PC-3 (cell line): ENCODE data around the gene DNAJA1. TPM values are rescaled to one million over a fixed set of nuclear protein-coding genes. Genes with fewer than 3 reads are reported as not detected.

Experiments used
- ATAC-seq: fragments of 200-7000 bp; cut with Tn5 transposase; 2 replicates; pipeline ENCODE4 v1.9.1; 2020; ENCODE audit warnings: mild to moderate bottlenecking, moderate library complexity
- BruUV-seq: library from RNA; stranded (reverse); fragments of 400-500 nt; replicated peaks from 2 replicates; lab custom pipeline; 2021; lab: Mats Ljungman, UMichigan
- CTCF ChIA-PET: fragments of 300-600 bp; sonication (Branson Sonifier 250); formaldehyde crosslinking; loops from one replicate; lab custom pipeline; 2022; ENCODE audit warnings: antibody characterized with exemption; lab: Charles Lee
- POLR2A ChIA-PET: fragments of 300-600 bp; sonication (Branson Sonifier 250); formaldehyde crosslinking; loops from one replicate; lab custom pipeline; 2022; ENCODE audit warnings: antibody characterized with exemption; ENCODE audit not compliant: unreplicated experiment; lab: Charles Lee
- DNase-seq: peaks from one replicate; pipeline ENCODE4 v3.0.0-alpha.2; 2015
- H2AFZ ChIP-seq: fragments of 300-600 bp; sonication (generic); 2 replicates; pipeline ENCODE4 v1.6.0; 2016; ENCODE audit warnings: antibody characterized with exemption, low read length
- H3F3A ChIP-seq: fragments of 300-600 bp; sonication (generic); one replicate; pipeline ENCODE4 v1.6.0; 2017; ENCODE audit warnings: antibody characterized with exemption, low read length, control low read depth, mild to moderate bottlenecking; ENCODE audit not compliant: unreplicated experiment
- H3K27ac ChIP-seq: fragments of 300-600 bp; sonication (generic); 2 replicates; pipeline ENCODE4 v1.5.1; 2016; ENCODE audit warnings: mild to moderate bottlenecking, low read length
- H3K27me3 ChIP-seq: fragments of 300-600 bp; sonication (generic); 2 replicates; pipeline ENCODE4 v1.6.1; 2016; ENCODE audit warnings: low read length, mixed read lengths
- H3K36me3 ChIP-seq: fragments of 300-600 bp; sonication (generic); 2 replicates; pipeline ENCODE4 v1.6.1; 2016; ENCODE audit warnings: low read depth, mixed run types, low read length, mixed read lengths
- H3K4me1 ChIP-seq: fragments of 300-600 bp; sonication (generic); 2 replicates; pipeline ENCODE4 v1.5.1; 2016; ENCODE audit warnings: low read length; ENCODE audit not compliant: insufficient read depth
- H3K4me2 ChIP-seq: fragments of 300-600 bp; sonication (generic); 2 replicates; pipeline ENCODE4 v1.6.0; 2016; ENCODE audit warnings: low read length
- H3K4me3 ChIP-seq: fragments of 300-600 bp; sonication (generic); 2 replicates; pipeline ENCODE4 v1.5.1; 2016; ENCODE audit warnings: mild to moderate bottlenecking, low read length, mixed read lengths
- H3K79me2 ChIP-seq: fragments of 300-600 bp; sonication (generic); 2 replicates; pipeline ENCODE4 v1.6.1; 2017; ENCODE audit warnings: low read length, mixed read lengths
- H3K9ac ChIP-seq: fragments of 300-600 bp; sonication (generic); 2 replicates; pipeline ENCODE4 v1.6.0; 2016; ENCODE audit warnings: mild to moderate bottlenecking, low read length
- H3K9me2 ChIP-seq: fragments of 300-600 bp; sonication (generic); replicated peaks from 2 replicates; pipeline ENCODE4 v1.6.1; 2016; ENCODE audit warnings: mixed run types, low read length, mixed read lengths
- H3K9me3 ChIP-seq: fragments of 300-600 bp; sonication (generic); 2 replicates; pipeline ENCODE4 v1.6.1; 2016; ENCODE audit warnings: low read length, mixed read lengths
- H4K20me1 ChIP-seq: fragments of 300-600 bp; sonication (generic); 2 replicates; pipeline ENCODE4 v1.6.1; 2016; ENCODE audit warnings: low read length, mixed read lengths
- EZH2 ChIP-seq: fragments of 300-600 bp; sonication (generic); IDR thresholded peaks from one replicate; pipeline ENCODE4 v1.6.1; 2017; ENCODE audit warnings: antibody characterized with exemption, mild to moderate bottlenecking, low read length; ENCODE audit not compliant: unreplicated experiment
- EZH2phosphoT487 ChIP-seq: fragments of 300-600 bp; sonication (generic); IDR thresholded peaks from 2 replicates; pipeline ENCODE4 v1.6.1; 2018; ENCODE audit warnings: mild to moderate bottlenecking, antibody characterized with exemption, low read length, borderline replicate concordance
- intact Hi-C: fragments of 100-400 bp; cut with micrococcal nuclease; formaldehyde crosslinking; loops from 2 replicates; pipeline ENCODE4 v1.9.0; 2023
- total RNA-seq: library from RNA; depleted of rRNA; stranded (reverse); fragments of >200 nt; gene quantifications from 2 replicates; pipeline ENCODE4 v1.2.3, GENCODE V29; 2014
- TF ChIP-seq, protein P1 (sequence below): fragments of 300-600 bp; sonication (generic); conservative IDR thresholded peaks from 2 replicates; pipeline ENCODE4 v1.5.1; 2017; ENCODE audit warnings: antibody characterized with exemption, low read depth, mild to moderate bottlenecking, low read length

DNAJA1 gene
- total RNA-seq, 1 experiment from 2014 or later, result 109 TPM

DNA sequence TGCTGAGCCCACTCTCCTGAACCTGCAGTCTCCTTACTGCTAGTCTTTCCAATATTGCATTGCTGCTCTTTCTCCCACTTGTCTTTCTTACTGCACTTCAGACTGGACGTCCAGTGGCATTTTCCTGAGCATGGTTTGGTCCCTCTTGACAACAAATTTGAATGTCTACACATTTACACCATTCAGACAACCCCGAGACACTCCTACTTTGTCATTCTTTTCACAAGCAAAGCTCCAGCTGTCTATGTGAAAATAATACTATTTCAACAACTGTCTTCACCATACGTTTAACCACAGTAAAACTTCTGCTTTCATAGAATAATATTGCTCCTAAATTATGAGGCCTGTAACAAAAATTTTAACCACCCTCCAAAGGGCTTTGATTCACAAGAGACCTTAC, 13.2 kb upstream of the DNAJA1 start:
- Histone ChIP-seq H3K4me3 (no peak overlapping the region), H3K4me2 (no peak overlapping the region), H3K9me2 (no peaks in the 10 kb centered on the region), H4K20me1 (no peaks in the 10 kb centered on the region), H3K4me1 (no peaks in the 10 kb centered on the region), H3K9ac (no peak overlapping the region), H2AFZ (no peak overlapping the region), H3F3A (no peaks in the 10 kb centered on the region), H3K27ac (no peak overlapping the region), H3K79me2 (no peaks in the 10 kb centered on the region), H3K27me3 (no peaks in the 10 kb centered on the region), H3K36me3 (no peaks in the 10 kb centered on the region), H3K9me3 (no peaks in the 10 kb centered on the region)
- ATAC-seq, result no peak
- ChIA-PET POLR2A (no interaction called here), CTCF (no interaction called here)
- DNase-seq, result no peak
- BruUV-seq, result no TSS peak
- intact Hi-C loops, result no loop called here
- TF ChIP-seq EZH2phosphoT487 (no peak), EZH2 (no peak)
- TF ChIP-seq, protein P1, sequence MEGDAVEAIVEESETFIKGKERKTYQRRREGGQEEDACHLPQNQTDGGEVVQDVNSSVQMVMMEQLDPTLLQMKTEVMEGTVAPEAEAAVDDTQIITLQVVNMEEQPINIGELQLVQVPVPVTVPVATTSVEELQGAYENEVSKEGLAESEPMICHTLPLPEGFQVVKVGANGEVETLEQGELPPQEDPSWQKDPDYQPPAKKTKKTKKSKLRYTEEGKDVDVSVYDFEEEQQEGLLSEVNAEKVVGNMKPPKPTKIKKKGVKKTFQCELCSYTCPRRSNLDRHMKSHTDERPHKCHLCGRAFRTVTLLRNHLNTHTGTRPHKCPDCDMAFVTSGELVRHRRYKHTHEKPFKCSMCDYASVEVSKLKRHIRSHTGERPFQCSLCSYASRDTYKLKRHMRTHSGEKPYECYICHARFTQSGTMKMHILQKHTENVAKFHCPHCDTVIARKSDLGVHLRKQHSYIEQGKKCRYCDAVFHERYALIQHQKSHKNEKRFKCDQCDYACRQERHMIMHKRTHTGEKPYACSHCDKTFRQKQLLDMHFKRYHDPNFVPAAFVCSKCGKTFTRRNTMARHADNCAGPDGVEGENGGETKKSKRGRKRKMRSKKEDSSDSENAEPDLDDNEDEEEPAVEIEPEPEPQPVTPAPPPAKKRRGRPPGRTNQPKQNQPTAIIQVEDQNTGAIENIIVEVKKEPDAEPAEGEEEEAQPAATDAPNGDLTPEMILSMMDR, result no peak

GRCh38 chr9:33012328-33013069, 12.6 kb upstream of the DNAJA1 start:
- BruUV-seq, result no TSS peak
- no peaks in the 10 kb centered on the region for H3K36me3 ChIP-seq
- H3K79me2 ChIP-seq, result no peaks in the 10 kb centered on the region
- TF ChIP-seq EZH2 (no peak), EZH2phosphoT487 (no peak)
- H4K20me1 ChIP-seq, result no peaks in the 10 kb centered on the region
- H2AFZ ChIP-seq, result no peak overlapping the region
- no peak overlapping the region for H3K27ac ChIP-seq
- DNase-seq (no peak), ATAC-seq (no peak)
- no peaks in the 10 kb centered on the region for H3F3A ChIP-seq
- no peak overlapping the region for H3K9ac ChIP-seq
- CTCF ChIA-PET, result no interaction called here
- no peak overlapping the region for H3K4me3 ChIP-seq
- H3K9me3 ChIP-seq, result no peaks in the 10 kb centered on the region
- H3K9me2 ChIP-seq, result no peaks in the 10 kb centered on the region
- H3K4me2 ChIP-seq, result no peak overlapping the region
- no peaks in the 10 kb centered on the region for H3K27me3 ChIP-seq
- intact Hi-C loops, result no loop called here
- POLR2A ChIA-PET, result interaction anchor here (0.6 kb wide), 1 partner anchor 12 kb away, joined by 3 read pairs; the partner anchor contains the start of gene DNAJA1
- H3K4me1 ChIP-seq, result no peaks in the 10 kb centered on the region

DNA sequence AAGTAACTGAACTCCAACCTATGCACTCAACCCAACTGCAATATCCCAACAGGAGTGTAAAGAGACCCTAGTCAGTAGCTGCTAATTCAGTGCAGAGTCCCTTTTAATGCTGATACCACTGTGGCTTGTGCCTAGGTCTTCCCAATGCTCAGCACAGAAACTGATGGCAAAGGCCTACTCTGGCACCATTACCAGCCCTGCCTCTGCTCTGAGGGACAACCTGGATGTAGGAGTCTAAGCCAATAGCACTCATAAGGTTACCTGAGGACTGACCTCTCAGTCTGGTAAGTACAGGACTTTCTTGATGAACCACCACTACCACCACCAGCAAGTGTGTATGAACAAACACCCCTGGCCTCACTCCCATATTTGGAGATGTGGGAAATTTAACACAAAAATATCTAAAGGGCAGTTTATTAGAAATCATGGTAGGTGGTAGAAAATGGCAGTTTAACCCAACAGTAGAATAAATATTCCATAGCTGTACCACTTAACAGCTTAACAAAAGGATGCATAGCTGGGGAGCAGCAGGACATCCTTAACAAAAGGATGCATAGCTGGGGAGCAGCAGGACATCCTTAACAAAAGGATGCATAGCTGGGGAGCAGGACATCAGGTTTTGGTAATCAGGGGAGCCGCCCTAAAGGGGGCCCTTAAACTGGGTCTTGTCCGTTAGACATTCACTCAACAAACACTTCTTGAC, 11.0 kb upstream of the DNAJA1 start:
- H3K36me3 ChIP-seq, result no peaks in the 10 kb centered on the region
- no peak overlapping the region for H3K4me2 ChIP-seq
- ATAC-seq, result no peak
- no peak overlapping the region for H3K27ac ChIP-seq
- no peaks in the 10 kb centered on the region for H3K4me1 ChIP-seq
- H3K79me2 ChIP-seq, result no peaks in the 10 kb centered on the region
- H3K4me3 ChIP-seq, result no peak overlapping the region
- POLR2A ChIA-PET, result no interaction called here
- H4K20me1 ChIP-seq, result no peaks in the 10 kb centered on the region
- no peaks in the 10 kb centered on the region for H3K9me2 ChIP-seq
- no peaks in the 10 kb centered on the region for H3K9me3 ChIP-seq
- H2AFZ ChIP-seq, result no peak overlapping the region
- CTCF ChIA-PET, result no interaction called here
- no peaks in the 10 kb centered on the region for H3F3A ChIP-seq
- no peaks in the 10 kb centered on the region for H3K27me3 ChIP-seq
- TF ChIP-seq EZH2phosphoT487 (no peak), EZH2 (no peak)
- TF ChIP-seq, protein P1, result no peak
- BruUV-seq, result no TSS peak
- no peak for DNase-seq
- no peak overlapping the region for H3K9ac ChIP-seq
- intact Hi-C loops, result no loop called here
